ENCODE measurements around the gene KRTAP5-6. TPM values are rescaled to one million over a fixed set of nuclear protein-coding genes. Genes with fewer than 3 reads are reported as not detected.
"Not testable (repeated sequence)": the region's sequence is repeated elsewhere in the genome, so short reads cannot be mapped to it uniquely, and the experiment has no call there.

KRTAP5-6 gene
- polyA plus RNA-seq, 1 of the 3 experiments (the other 2 are of a cell fraction): not detected

GRCh38 chr11:1688336-1688947 is 8.6 kb upstream of the KRTAP5-6 start:
- H3K36me3 ChIP-seq (replicated peaks in 1 of 2; ENCODE audit: control insufficient read depth in 1 of 2, insufficient read depth in 2 of 2, low read length in 1 of 2); H3K4me2 ChIP-seq; H3K27me3 ChIP-seq (ENCODE audit: insufficient read depth); H4K20me1 ChIP-seq (ENCODE audit: insufficient read depth); DNase-seq; H3K4me1 ChIP-seq (ENCODE audit: control insufficient read depth in 1 of 2, insufficient read depth in 2 of 2, low read depth in 1 of 2, low read length in 1 of 2); H3F3A ChIP-seq (replicated peaks; ENCODE audit: insufficient read depth); H3K27ac ChIP-seq (ENCODE audit: low read depth in 2 of 2, low read length in 1 of 2); POLR2A ChIA-PET; H3K4me3 ChIP-seq (ENCODE audit: low read depth in 2 of 2, low read length in 1 of 2); H2AFZ ChIP-seq (ENCODE audit: low read depth); H3K9me2 ChIP-seq; H3K9ac ChIP-seq; H3K79me2 ChIP-seq (ENCODE audit: insufficient read depth); H3K9me3 ChIP-seq: not testable (repeated sequence)
- CTCF ChIA-PET: interaction anchor here (0.7 to 1.0 kb wide), 2 partner anchors 35 to 145 kb away, joined by 4 read pairs; no protein-coding TSS in a partner anchor
- WGBS (ENCODE audit: low lambda C conversion rate): 54% methylated on average over 15 of the region's 19 CpGs

- H3K36me3 ChIP-seq (replicated peaks in 1 of 2; ENCODE audit: control insufficient read depth in 1 of 2, insufficient read depth in 2 of 2, low read length in 1 of 2); H3K27me3 ChIP-seq (ENCODE audit: insufficient read depth); H2AFZ ChIP-seq (ENCODE audit: low read depth); H3K9ac ChIP-seq; H3F3A ChIP-seq (replicated peaks; ENCODE audit: insufficient read depth); H4K20me1 ChIP-seq (ENCODE audit: insufficient read depth); DNase-seq; POLR2A ChIA-PET; H3K9me2 ChIP-seq; H3K9me3 ChIP-seq; H3K4me2 ChIP-seq; H3K27ac ChIP-seq (ENCODE audit: low read depth in 2 of 2, low read length in 1 of 2); H3K4me3 ChIP-seq (ENCODE audit: low read depth in 2 of 2, low read length in 1 of 2); H3K79me2 ChIP-seq (ENCODE audit: insufficient read depth): not testable (repeated sequence)
- 43% methylated on average over 15 of the region's 32 CpGs for WGBS (ENCODE audit: low lambda C conversion rate)
- CTCF ChIA-PET: interaction anchor here (1.0 kb wide), 1 partner anchor 37 kb away, joined by 4 read pairs; no protein-coding TSS in a partner anchor
- H3K4me1 ChIP-seq (ENCODE audit: control insufficient read depth in 1 of 2, insufficient read depth in 2 of 2, low read depth in 1 of 2, low read length in 1 of 2): peaks cover 6 to 13% of the 10 kb centered on the region in 2 experiments; a peak in 2 of 4 replicates
These were observed 7.5 kb upstream of the KRTAP5-6 start for GRCh38 chr11:1689250-1690166.

- H3F3A ChIP-seq (replicated peaks; ENCODE audit: insufficient read depth): no peaks in the 10 kb centered on the region
- H3K27me3 ChIP-seq (ENCODE audit: insufficient read depth): no peaks in the 10 kb centered on the region
- ChIA-PET CTCF (interaction anchor here (1.0 to 5.8 kb wide), 7 partner anchors 8 to 464 kb away, joined by 3 to 585 read pairs (median 91); partner anchors contain the start of gene SYT8), POLR2A (no interaction called here)
- peaks cover 6 to 13% of the 10 kb centered on the region in 2 experiments; a peak in 2 of 4 replicates for H3K4me1 ChIP-seq (ENCODE audit: control insufficient read depth in 1 of 2, insufficient read depth in 2 of 2, low read depth in 1 of 2, low read length in 1 of 2)
- no peak overlapping the region for H3K27ac ChIP-seq (ENCODE audit: low read depth in 2 of 2, low read length in 1 of 2)
- no peaks in the 10 kb centered on the region for H4K20me1 ChIP-seq (ENCODE audit: insufficient read depth)
- no peaks in the 10 kb centered on the region for H3K9me3 ChIP-seq
- no peaks in the 10 kb centered on the region for H3K79me2 ChIP-seq (ENCODE audit: insufficient read depth)
- no peaks in the 10 kb centered on the region for H3K36me3 ChIP-seq (replicated peaks in 1 of 2; ENCODE audit: control insufficient read depth in 1 of 2, insufficient read depth in 2 of 2, low read length in 1 of 2)
- H3K9ac ChIP-seq: no peak overlapping the region
- no peaks in the 10 kb centered on the region for H3K9me2 ChIP-seq
- 32% methylated on average over 22 of the region's 22 CpGs for WGBS (ENCODE audit: low lambda C conversion rate)
- H2AFZ ChIP-seq (ENCODE audit: low read depth): no peak overlapping the region
- no peak for DNase-seq
- no peak overlapping the region for H3K4me3 ChIP-seq (ENCODE audit: low read depth in 2 of 2, low read length in 1 of 2)
- TF ChIP-seq CHD2 (IDR thresholded peaks at IDR 0.05; ENCODE audit: low read length, partially characterized antibody) (no peak), YY1 (IDR thresholded peaks at IDR 0.05; ENCODE audit: low read depth) (no peak), FOXM1 (IDR thresholded peaks at IDR 0.05; ENCODE audit: low read depth) (no peak), GABPA (IDR thresholded peaks at IDR 0.05; ENCODE audit: low read depth) (no peak), MEF2A (IDR thresholded peaks at IDR 0.05; ENCODE audit: borderline replicate concordance, low read depth) (no peak), IRF3 (IDR thresholded peaks at IDR 0.05; ENCODE audit: low read depth, low read length) (no peak), GATA2 (CRISPR knock-in tag; IDR thresholded peaks at IDR 0.05) (no peak), USF2 (IDR thresholded peaks at IDR 0.05; ENCODE audit: borderline replicate concordance, low read depth, low read length) (no peak), POLR2AphosphoS5 (IDR thresholded peaks at IDR 0.05; ENCODE audit: low read depth, low read length) (no peak), REST (IDR thresholded peaks at IDR 0.05; ENCODE audit: low read depth, low read length) (no peak), JUND (IDR thresholded peaks at IDR 0.05) (no peak), SMC3 (IDR thresholded peaks at IDR 0.05; ENCODE audit: low read depth, low read length) (no peak)
- no peak overlapping the region for H3K4me2 ChIP-seq
These were observed 6.6 kb upstream of the KRTAP5-6 start for GRCh38 chr11:1690167-1691025.
